Stimulated activated CD4-positive, alpha-beta T cell treated with anti-CD3 and anti-CD28 coated beads, Interleukin-1b, Interleukin-23, amount 100 ng/mL, for 24 hours (primary cell): ENCODE results near the gene EPHB2.

ENCODE experiments used
- DNase-seq, 4 experiments: peaks; one replicate each; pipeline ENCODE4 v3.0.0-alpha.2; 2020; ENCODE audit warnings: low read depth in 4 of 4, low spot score in 1 of 4

Gene EPHB2

DNA sequence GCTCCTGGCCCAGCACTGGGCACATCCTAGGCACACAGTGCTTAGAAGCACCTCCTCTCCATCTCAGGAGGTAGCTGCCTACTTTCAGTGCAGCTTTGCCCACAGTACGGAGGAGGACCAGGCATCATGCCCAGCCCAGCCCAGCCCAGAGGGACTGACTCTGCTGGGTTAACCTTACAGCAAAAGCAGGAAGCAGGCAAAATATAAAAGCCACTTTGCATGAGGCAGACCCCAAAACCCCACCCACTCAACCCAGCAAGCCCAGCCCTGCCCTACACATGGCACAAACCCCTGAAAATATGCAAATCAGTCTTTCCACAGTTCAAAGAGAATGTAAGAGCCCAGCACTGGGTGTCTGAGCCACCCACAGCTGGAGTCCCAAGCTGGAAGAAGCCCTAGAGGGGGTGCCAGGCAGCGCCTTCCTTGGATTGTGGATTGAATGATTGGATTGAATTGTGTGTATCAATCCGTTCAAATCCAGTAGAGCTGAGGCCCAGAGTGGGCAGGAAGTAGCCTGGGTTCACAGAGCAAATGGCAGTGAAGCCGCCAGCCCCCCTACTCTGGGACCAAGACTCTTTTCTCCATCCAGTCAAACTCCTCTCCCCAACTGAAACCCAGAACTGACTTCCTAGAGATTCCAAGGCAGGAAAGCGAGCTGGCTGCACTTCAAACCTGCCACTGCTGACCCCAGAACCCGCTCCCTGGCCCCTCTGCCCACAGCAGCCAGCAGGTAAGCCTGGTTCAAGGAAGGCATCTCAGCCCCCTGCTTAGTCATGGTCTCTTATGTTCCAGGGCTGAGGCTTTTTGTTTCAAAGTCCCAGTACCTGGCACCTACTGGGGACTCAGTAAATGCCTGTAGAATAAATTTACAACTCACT, 144.3 kb downstream of the EPHB2 start:
- DNase-seq: no peak

DNA sequence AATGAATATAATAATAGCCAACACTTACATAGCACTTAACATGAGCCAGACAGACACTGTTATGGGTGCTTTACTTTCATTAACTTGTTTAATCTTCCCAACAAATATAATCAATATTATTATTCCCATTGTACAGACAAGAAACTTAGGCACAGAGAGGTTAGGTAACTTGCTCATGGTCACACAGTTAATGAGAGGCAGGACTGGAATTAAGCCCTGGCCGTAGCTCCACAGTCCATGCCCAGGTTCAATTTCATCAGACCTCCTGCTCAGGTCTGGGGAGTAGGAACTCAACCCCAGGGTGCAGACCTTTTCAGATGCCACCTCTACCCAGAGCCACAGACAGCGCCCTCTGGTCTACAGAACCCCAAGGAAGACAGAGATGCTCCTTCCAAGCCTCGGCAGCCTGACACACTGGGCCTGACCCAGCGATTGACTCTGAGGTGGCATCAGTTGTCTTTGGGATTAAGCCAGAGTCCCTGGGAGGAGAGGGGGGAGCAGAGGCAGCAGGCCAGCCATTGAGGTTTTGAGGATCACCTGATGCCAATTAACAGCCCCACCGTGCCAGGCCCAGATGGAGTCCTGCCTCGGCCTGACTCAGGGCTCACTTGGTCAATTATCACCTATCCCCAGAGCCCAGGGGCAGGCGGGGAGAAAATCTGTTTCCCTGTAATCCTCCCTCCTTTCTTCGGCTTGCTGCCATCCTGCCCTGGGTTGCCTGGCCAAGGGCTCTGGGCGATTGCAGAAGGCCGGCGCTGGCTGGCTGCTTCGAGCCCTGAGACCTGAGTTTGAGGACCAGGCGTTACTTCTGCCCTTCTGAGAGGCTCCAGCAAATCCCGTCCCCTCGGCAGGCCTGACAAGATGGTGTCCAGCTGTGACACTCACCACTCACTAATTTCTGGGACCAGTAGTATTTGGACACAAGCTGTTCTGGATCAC, 145.3 kb downstream of the EPHB2 start:
- no peak for DNase-seq

DNA sequence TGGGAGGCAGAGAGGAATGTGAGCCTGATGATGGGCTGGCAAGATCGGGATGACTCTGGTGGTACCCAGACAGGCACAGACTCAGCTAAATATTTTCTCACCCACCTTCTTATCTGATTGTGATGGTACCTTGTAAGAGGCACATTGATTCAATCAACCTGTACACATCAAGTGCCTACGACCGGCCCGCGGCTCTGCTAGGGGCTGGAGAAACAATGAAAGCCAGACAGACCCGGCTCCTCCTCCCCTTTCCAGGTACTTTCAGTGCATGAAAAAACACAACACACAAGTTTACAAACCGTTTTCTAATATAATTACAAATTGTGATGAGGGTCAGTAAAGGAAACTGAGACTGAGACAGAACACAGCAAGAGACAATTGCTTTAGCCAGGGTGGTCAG, 147.0 kb downstream of the EPHB2 start:
- DNase-seq: no peak

DNA sequence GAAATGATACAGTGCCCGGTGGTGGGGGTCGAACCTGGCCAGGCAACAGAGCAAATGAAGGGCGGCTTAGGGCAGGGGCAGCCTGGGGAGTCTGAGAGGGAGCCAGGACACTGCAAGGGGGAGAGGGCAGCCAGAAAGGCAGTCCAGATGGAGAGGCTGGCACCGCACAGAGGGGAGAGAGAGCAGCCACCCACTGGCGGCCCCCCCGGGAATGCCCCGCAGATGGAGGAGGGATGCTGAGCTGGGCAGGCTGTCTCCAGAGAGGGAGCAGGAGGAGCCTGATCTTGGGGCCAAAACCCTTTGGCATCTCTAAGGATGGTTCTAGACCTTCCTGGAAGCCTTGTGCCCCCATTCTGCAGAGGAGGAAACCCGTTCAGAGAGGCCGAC, 149.8 kb downstream of the EPHB2 start:
- DNase-seq: no peak

DNA sequence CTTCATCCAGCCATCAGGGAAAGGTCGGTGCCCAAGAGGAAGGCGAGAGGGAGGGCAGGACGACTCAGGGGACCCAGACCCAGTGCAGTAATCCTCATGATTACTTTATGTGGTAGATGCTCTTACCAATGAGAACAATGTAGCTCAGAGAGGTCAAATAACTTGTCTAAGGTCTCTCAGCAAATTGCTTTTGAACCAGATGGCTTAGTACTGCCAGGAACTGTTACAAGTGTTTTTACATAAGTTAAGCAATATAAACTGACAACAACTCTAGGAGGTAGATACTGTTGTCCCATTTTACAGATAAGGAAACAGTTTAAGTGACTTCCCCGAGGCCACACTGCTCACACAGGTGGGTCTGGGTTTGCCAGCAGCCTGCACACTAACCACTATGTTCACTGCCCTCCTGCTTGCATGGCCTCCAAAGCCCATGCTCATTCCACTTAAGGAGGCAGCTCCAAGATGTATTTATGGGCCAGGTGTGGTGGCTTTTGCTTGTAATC, 150.3 kb downstream of the EPHB2 start:
- DNase-seq: no peak

DNA sequence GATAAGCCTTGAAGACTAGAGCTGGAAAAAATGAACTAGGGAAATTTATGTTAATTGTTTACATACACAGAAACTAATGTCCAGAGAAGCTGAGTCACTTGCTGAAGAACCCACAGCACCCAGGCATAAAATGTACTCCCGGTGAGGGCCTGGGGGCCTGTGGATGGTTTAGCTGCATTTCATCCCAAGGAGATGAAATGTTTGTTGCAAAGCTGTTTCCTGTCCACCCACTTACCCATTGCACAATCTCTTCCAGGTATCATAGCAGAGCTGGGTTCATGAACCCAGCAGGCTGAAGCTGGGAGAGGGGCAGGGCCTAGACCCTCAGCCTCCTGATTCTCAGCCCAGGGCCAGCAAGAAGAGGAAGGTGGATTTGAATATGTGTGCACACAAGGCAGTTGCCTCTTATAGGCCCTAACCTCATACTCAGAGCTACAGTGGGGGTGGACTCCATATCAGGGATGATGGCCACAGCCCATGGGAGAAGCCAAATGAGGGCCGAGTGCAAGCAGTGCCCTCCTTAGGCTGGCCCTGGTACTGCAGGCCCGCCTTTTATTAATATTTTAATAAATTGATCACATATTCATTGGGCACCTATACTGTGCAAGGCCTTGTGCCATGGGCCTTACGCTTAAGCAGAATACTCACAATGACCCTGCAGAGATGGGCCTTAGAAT, 151.3 kb downstream of the EPHB2 start:
- no peak for DNase-seq

DNA sequence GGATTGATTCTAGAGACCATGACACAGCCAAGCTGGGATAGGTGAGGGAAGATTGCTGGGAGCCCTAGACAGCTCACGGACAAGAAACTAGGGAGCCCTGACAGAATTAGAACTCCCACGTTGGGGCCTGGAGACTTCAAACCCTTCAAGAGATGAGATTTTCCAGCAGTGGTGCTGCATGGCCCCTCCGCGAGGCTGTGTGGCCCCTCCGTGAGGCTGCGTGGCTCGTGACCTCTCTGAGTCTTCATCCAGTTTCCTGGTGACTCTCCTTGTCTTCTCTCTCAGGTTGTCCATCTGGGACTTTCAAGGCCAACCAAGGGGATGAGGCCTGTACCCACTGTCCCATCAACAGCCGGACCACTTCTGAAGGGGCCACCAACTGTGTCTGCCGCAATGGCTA, 152.1 kb downstream of the EPHB2 start:
- no peak for DNase-seq

DNA sequence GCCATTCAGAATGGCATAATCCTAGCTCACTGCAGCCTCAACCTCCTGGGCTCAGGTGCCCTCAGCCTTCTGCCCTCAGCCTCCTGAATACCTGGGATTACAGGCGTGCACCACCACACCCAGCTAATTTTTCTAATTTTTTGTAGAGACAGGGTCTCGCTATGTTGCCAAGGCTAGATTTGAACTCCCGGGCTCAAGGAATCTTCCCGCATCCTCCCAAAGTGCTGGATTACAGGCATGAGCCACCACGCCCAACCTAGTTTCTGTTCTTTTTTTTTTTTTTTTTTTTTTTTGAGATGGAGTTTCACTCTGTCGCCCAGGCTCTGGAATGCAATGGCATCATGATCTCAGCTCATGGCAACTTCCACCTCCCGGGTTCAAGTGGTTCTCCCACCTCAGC, 153.1 kb downstream of the EPHB2 start:
- no peak for DNase-seq

DNA sequence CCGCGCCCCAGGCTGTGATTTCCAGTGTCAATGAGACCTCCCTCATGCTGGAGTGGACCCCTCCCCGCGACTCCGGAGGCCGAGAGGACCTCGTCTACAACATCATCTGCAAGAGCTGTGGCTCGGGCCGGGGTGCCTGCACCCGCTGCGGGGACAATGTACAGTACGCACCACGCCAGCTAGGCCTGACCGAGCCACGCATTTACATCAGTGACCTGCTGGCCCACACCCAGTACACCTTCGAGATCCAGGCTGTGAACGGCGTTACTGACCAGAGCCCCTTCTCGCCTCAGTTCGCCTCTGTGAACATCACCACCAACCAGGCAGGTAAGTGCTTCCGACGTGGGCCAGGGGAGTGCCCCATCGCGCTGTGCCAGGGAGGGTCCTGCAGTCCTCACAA, 154.2 kb downstream of the EPHB2 start:
- no peak for DNase-seq

DNA sequence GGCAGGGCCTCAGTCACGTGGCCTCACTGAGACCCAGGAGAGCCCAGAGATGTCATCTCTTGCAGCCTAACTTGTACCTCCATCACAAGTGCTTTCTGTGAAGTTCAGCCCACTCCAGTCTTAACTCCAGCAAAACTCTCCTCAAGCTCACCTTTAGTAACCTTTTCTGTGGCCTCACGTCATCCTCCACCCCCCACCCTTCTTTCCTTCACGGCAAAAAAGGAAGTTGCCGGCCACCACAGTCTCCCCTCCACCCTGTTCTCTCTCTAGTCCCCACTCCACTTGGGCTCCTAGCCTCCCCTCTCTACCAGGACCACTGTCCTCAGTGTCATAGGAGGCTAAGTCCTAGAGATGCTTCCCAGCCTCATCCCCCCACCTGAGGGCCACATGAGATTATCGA, 155.1 kb downstream of the EPHB2 start:
- no peak for DNase-seq

DNA sequence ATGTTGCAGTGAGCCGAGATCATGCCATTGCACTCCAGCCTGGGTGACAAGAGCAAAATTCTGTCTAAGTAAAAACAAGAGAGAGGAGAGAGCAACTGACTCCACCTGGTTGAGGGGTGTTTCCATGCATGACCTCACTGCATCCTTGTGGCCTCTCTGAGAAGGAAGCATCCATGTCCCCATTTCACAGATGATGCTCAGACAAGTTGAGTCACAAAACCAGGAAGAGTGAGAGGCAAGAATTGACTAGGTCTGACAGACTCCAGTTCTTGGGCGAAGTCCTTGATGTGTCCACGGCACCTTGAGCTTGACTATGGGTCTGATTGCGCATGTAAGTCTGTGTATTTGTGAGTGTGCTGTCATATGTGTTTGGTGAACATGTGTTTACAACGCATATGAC, 156.2 kb downstream of the EPHB2 start:
- DNase-seq: no peak

DNA sequence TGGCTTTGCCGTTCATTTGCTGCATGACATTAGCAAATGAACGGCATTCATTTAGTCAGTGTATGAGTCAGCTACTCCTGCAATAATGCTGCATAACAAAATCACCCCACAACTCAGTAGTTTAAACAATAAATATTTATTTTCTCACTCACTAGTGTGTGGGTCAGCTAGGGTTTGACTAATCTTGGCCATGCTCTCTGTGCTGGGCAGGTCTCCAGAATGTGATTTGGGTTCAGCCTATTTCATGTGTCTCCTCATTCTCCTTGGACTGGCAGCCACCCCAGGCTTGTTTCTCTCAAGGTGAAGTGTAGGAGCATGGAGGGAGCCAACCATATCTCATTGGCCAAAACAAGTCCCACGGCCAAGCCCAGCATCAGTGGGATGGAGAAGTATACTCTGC, 157.7 kb downstream of the EPHB2 start:
- no peak for DNase-seq

DNA sequence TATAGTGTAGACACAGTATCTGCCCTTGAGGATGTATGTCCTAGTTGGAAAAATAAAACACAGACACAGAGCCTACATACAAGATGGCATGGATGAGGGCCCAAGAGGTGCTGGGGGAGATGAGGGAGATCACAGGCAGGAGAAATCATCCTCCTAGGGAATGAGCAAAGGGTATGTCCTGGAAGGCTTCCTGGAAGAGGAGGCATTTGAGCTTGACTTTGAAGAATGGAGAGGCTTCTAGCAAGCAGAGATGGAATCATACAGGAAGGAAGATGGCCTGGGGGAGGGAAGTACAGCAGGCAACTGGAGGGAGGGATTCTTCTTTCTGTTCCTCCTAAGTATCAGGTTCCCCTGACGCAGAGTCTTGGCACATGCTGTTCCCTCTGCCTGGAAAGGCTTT, 158.7 kb downstream of the EPHB2 start:
- no peak for DNase-seq

DNA sequence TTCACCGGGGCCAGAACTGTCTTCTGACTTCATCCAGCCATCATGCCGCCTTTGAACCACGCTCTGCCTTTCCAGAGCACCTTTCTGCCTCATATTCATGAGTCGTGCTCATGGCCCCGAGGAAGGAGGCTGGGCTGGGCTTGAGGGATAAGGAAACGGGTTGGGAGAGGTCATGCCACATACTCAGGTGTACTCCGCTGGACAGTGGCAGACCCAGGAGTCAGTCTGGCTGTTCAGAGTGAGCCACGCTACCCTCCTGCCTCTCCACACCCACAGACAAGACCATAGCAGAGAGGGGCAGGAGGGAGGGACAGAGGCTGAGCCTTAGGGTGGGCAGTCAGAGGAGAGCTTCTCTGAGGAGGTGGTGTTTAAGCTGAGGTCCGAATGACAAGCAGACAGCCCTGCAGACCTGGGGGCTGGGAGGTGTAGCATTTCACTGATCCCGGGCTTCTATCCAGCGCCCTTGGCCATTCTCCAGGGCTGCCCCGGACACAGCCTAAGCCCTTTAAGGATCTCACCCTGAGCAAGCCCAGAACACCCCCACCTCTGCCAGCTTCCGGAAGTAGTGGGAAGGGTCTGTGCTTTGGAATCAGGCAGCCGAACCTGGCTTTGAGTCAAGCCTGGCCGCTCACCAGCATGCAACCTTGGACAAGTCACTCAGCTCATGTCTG, 159.7 kb downstream of the EPHB2 start:
- no peak for DNase-seq

DNA sequence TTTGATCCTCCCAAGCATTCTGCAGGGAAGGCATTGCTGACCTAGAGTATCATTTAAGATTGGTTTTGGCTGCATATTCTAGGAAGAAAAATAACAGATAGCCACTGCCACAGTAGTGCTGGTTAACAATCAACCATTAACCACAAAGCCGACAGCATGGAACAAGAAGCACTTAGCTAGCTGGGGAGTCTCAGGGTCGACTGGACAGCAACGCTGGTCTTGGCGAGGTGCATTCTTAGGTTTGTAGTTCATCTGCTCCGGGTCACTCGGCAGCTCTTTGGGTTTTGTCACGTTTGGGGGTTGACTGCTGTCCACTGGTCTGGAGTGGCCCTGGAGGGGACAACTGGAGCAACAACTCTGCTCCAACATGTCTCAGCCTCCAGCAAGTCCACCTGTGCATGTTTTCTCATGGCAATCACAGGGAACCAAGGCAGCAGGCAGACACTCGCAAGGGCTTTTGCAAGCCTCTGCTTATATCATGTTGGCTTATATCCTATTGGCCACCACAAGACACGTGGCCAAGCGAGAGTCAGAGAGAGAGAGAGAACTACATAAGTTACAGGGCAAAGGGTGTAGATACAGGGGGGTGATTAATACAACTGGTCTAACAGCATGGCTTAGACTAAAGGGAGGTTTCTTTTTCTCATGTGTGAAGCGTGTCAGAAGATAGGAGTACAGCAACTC, 162.5 kb downstream of the EPHB2 start:
- DNase-seq: no peak

DNA sequence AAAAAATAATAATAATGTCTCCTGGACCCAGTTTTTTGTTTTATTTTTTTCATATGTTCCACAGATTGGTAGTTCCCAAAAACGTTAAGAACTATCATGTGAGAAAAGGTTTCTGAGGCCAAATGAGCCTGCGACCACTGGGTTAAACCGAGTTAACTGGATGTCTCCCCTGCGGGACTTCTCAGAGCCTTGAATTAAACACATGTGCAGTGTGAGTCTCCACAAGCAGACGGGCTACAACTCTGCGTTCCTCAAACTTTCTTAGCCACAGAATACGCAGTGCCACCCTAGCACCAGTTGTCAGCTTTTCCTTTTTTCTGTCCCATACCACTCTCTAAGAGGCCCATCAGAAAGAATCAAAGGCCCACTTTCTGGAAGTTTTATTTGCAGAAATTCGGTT, 164.1 kb downstream of the EPHB2 start:
- no peak for DNase-seq

DNA sequence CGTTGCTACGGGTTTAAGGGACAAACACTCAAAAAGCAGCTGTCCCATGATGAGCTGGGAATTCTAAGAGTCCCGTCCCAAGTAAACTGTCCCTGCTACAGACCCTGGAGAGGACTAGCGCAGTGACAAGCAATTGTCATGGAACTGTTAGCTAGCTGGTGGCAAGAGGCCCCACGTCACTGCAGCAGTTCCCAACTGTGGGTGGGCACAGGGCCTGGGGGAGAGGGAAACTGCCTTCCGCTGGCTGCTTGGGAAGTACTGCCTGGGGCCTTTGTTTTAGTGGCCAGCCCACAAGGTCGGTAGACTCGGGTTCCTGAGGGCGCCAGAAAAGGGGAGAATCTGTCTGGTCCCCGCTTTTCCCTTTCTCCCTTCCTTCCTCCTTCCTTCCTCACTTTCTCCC, 164.6 kb downstream of the EPHB2 start:
- no peak for DNase-seq

DNA sequence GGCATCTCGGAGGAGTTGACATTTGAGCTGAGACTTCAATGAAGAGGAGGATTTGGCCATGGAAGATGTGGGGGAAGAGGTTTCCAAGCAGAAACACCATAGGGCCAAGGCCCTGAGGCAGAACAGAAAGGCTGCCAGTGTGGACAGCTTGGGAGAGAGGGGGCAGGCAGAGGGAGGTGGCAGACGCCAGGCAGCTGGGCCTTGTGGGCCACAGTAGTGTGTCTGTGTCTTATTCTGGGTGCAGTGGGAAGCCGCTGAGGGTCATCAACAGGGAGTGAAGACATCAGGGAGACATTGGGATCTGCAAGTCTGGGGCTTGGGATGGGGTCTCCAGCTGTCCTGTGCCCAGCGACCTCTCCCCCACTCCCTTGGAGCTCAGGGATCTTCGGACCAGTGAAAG, 165.2 kb downstream of the EPHB2 start:
- no peak for DNase-seq

DNA sequence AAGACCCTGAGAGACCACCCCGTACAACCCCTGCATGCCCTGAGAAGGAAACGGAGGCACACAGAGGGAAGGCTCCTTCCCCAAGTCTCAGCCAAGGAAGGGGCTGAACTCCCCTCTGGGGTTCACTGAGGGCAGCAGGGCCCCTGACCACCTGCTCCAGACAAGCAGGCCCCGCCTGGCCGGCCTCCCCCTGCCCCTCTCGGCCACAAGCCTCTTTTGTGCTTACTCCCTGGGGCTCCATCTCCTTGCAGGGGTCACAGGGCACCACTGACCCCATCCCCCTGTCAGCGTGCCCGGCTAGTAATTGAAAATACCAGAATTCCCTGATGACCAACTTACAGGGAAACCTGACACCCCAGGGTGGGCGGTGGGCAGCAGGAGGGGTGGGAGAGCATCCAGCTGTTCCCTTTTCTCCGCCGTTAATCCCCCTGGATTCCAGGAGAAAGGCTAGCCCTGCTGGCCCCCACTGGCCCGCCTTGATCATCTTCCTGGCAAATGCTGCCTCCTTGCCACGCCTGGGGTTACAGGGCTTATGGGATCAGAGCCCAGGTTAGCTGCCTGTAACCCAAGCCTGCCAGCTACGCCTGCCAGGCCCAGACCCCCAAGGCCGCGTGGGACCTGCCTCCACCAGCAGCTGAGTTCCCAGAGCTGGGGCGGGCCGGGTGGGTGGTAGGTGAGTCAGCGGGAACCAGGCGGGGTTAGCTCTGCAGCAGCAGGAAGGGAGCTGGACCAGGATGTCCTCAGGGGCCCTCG, 165.9 kb downstream of the EPHB2 start:
- no peak for DNase-seq
